Activated naive CD4-positive, alpha-beta T cell treated with anti-CD3 and anti-CD28 coated beads, Interleukin-2, amount 50 U/mL, for 72 hours (primary cell): ENCODE results near the gene NOL9. TPM values are rescaled to one million over a fixed set of nuclear protein-coding genes. Genes with fewer than 3 reads are reported as not detected.
A peak's percentile ranks its signal among the peaks of the same experiment; 100 is the strongest.
"Not testable (repeated sequence)": the region's sequence is repeated elsewhere in the genome, so short reads cannot be mapped to it uniquely, and the experiment has no call there.

Source experiments
- ATAC-seq, 2 donors: fragments of 150-1000 bp; cut with Tn5 transposase; 2 replicates each; pipeline ENCODE4 v1.10.0; 2021; ENCODE audit warnings: mild to moderate bottlenecking in 2 of 2, moderate library complexity in 2 of 2
- DNase-seq, 2 donors: peaks; one replicate each; pipeline ENCODE4 v3.0.0; 2021 to 2022; ENCODE audit warnings: low spot score in 2 of 2
- H3K27ac Mint-ChIP-seq, 2 donors: one replicate each; pipeline ENCODE4 v1.8.0; 2022; ENCODE audit warnings: mild to moderate bottlenecking in 2 of 2, mixed read lengths in 2 of 2
- H3K36me3 Mint-ChIP-seq, 2 donors: one replicate each; pipeline ENCODE4 v1.8.0; 2022; ENCODE audit warnings: mixed read lengths in 2 of 2
- H3K9me3 Mint-ChIP-seq, 2 donors: one replicate each; pipeline ENCODE4 v1.8.0; 2022; ENCODE audit warnings: mixed read lengths in 2 of 2
- total RNA-seq, 2 donors: library from RNA; stranded (reverse); gene quantifications; one replicate each; pipeline ENCODE4 v1.2.3, GENCODE V29; 2022

NOL9 gene
- total RNA-seq, 2 donors from 2014 or later, result 37.5 to 42.1 TPM

- no peak for ATAC-seq
- Mint-ChIP-seq H3K36me3 (peaks cover 9 to 13% of the 10 kb centered on the region in 2 donors), H3K27ac (peak overlapping the region; percentile 94), H3K9me3 (no peaks in the 10 kb centered on the region)
- DNase-seq, result no peak
These were observed 26.5 kb upstream of the NOL9 start for GRCh38 chr1:6580593-6581409.

- H3K36me3 Mint-ChIP-seq, result peaks cover 9 to 13% of the 10 kb centered on the region in 2 donors
- H3K9me3 Mint-ChIP-seq, result no peaks in the 10 kb centered on the region
- DNase-seq (no peak), ATAC-seq (peak in 1 of 2 donors; percentile 49)
- H3K27ac Mint-ChIP-seq, result peak overlapping the region; percentile 94 to 96
These were observed 25.8 kb upstream of the NOL9 start for GRCh38 chr1:6580119-6580592.

GRCh38 chr1:6579374-6580118 lies 25.2 kb upstream of the NOL9 start, which contains the start of gene ZBTB48:
Gene ZBTB48, plus strand, starts transcription at chr1:6579994. Its CDS starts 616 bp downstream, at chr1:6580610.
- ATAC-seq (peak; percentile 99), DNase-seq (peak; percentile 97 to 98)
- Mint-ChIP-seq H3K9me3 (no peaks in the 10 kb centered on the region), H3K27ac (peak within 1 kb of the TSS; percentile 94 to 96), H3K36me3 (peaks cover 9 to 13% of the 10 kb centered on the region in 2 donors)

DNA sequence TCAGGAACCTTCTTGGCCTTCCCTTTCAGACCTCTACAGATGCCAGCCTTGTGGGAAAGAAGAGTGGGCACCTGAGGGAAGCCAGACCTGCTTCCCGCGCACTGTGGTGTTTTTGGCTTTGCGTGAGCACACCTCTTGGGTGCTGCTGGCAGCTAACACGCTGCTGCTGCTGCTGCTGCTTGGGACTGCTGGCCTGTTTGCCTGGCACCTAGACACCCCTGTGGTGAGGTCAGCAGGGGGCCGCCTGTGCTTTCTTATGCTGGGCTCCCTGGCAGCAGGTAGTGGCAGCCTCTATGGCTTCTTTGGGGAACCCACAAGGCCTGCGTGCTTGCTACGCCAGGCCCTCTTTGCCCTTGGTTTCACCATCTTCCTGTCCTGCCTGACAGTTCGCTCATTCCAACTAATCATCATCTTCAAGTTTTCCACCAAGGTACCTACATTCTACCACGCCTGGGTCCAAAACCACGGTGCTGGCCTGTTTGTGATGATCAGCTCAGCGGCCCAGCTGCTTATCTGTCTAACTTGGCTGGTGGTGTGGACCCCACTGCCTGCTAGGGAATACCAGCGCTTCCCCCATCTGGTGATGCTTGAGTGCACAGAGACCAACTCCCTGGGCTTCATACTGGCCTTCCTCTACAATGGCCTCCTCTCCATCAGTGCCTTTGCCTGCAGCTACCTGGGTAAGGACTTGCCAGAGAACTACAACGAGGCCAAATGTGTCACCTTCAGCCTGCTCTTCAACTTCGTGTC lies 24.5 kb upstream of the NOL9 start:
- no peak for DNase-seq
- peak overlapping the region; percentile 94 to 96 for H3K27ac Mint-ChIP-seq
- ATAC-seq, result no peak
- peaks cover 9 to 13% of the 10 kb centered on the region in 2 donors for H3K36me3 Mint-ChIP-seq
- no peaks in the 10 kb centered on the region for H3K9me3 Mint-ChIP-seq

DNA sequence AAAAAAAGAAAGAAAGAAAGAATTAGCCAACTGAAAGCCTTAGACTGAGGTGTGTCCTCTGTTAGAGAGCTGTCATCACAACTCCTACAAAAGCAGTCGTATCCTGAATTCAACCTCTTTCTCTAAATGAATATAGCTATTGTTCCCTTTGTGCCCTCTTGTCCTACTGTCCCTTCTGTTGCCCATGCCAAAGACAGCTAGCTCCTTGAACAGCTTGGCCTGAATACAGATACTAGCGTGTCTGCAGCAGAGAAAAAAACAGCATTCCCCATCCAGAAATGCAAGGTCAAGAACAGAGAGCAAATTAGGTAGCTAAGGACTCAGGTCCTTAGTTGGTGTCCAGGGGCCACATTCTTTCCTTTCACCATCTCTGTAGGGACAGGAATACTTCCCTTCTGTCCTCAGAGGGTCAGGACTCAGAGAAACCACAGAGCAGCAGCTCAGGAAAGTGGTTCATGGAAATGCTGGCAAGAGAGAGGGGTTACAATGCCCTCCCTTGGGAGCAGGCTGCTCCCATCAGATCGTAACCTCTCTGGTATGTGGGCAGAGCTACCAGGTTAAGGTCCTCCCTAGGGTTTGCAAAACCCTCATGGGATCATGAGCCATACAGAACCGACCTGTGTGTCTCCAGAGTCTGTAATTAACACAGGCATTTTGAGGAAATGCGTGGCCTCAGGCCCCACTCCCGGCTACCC lies 23.7 kb upstream of the NOL9 start:
- Mint-ChIP-seq H3K9me3 (no peaks in the 10 kb centered on the region), H3K36me3 (peaks cover 9 to 13% of the 10 kb centered on the region in 2 donors), H3K27ac (no peak overlapping the region)
- ATAC-seq (no peak), DNase-seq (no peak)

DNA sequence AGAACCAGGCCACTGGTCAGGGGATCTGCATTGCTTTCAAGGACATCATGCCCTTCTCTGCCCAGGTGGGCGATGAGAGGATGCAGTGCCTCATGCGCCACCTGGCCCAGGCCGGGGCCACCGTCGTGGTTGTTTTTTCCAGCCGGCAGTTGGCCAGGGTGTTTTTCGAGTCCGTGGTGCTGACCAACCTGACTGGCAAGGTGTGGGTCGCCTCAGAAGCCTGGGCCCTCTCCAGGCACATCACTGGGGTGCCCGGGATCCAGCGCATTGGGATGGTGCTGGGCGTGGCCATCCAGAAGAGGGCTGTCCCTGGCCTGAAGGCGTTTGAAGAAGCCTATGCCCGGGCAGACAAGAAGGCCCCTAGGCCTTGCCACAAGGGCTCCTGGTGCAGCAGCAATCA lies 20.5 kb upstream of the NOL9 start:
- Mint-ChIP-seq H3K27ac (no peak overlapping the region), H3K36me3 (peaks cover 0 to 2% of the 10 kb centered on the region in 2 donors), H3K9me3 (peaks cover 0 to 5% of the 10 kb centered on the region in 2 donors)
- no peak for DNase-seq
- no peak for ATAC-seq

GRCh38 chr1:6574025-6574620 lies 19.8 kb upstream of the NOL9 start:
- no peaks in the 10 kb centered on the region for H3K36me3 Mint-ChIP-seq
- H3K27ac Mint-ChIP-seq, result no peak overlapping the region
- H3K9me3 Mint-ChIP-seq, result peaks cover 0 to 5% of the 10 kb centered on the region in 2 donors
- DNase-seq (no peak), ATAC-seq (no peak)

DNA sequence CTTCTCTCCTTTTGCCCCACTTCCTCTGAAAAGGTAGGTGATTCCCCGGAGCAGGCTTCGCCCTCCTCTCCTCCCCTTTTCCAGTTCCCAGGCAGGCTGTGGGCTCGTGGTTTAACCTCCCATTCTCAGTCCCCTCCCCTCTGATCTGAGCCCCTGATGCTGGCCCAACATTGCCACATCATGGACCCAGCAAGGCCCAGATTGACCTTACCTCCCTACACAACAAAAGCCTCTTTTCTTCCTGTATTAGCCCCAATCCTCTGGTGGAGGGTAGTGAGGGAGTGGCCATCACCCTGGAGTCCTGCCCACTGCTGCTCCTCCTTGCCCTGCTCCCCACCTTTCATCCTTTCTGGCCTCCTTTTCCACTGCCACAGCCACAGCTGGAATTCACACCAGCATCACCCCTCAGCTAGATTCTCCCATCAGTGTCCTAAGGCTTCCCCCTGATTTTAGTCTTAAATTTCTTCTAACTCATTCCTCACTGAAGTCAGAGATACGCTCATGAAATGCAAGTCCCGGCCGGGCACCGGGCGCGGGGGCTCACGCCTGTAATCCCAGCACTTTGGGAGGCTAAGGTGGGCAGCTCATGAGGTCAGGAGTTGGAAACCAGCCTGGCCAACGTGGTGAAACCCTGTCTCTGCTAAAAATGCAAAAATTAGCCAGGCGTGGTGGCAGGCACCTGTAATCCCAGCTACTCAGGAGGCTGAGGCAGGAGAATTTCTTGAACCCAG lies 18.5 kb upstream of the NOL9 start:
- ATAC-seq (no peak), DNase-seq (no peak)
- Mint-ChIP-seq H3K9me3 (peaks cover 0 to 5% of the 10 kb centered on the region in 2 donors), H3K27ac (peak overlapping the region; percentile 19 to 64), H3K36me3 (no peaks in the 10 kb centered on the region)

DNA sequence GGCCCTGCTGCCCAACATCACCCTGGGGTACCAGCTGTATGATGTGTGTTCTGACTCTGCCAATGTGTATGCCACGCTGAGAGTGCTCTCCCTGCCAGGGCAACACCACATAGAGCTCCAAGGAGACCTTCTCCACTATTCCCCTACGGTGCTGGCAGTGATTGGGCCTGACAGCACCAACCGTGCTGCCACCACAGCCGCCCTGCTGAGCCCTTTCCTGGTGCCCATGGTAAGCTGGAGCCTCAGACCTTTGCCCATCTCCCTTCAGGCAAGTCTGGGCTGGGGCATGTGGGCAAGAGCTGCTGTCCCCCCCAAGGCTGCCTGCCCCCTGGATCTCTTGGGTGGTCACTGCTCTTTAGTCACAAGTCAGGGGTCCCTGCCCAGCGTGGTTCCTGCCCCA lies 16.7 kb upstream of the NOL9 start:
- ATAC-seq (no peak), DNase-seq (no peak)
- Mint-ChIP-seq H3K36me3 (no peaks in the 10 kb centered on the region), H3K27ac (no peak overlapping the region), H3K9me3 (peaks cover 0 to 5% of the 10 kb centered on the region in 2 donors)

DNA sequence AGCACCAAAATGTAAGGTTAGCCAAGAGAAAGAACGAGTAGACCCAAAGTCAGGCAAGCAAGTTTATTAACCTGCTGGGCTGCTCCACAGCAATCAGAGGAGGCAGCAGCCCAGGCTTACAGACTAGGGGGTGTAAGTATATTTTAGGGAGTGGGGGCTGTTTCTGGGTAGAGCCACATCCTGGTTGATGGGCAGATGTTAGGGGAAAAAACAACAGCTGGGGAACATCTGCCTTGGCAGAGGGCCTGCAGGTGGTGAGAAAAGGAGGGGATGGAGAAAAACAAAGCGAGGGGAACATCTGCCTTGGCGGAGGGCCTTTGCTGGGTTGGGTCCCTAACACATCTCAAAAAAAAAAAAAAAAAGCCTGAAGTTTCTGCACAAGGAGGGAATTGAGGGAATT lies 15.8 kb upstream of the NOL9 start:
- ATAC-seq, result no peak
- Mint-ChIP-seq H3K27ac (no peak overlapping the region), H3K9me3 (peaks cover 0 to 5% of the 10 kb centered on the region in 2 donors), H3K36me3 (no peaks in the 10 kb centered on the region)
- DNase-seq, result no peak

- ATAC-seq (no peak), DNase-seq (no peak)
- Mint-ChIP-seq H3K27ac (no peak overlapping the region), H3K9me3 (peaks cover 0 to 5% of the 10 kb centered on the region in 2 donors), H3K36me3 (no peaks in the 10 kb centered on the region)
These were observed 14.7 kb upstream of the NOL9 start for GRCh38 chr1:6569033-6569432.

DNA sequence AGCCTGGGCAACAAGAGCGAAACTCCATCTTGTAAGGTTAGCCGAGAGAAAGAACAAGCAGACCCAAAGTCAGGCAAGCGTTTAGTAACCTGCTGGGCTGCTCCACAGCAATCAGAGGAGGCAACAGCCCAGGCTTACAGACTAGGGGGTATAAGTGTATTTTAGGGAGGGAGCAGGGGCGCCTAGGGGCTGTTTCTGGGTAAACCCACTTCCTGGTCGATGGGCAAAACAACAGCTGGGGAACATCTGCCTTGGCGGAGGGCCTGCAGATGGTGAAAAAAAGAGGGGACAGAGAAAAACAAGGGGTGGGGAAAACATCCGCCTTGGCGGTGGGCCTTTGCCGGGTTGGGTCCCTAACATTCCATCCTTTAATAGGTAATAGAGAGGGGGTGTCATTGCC lies 6.0 kb upstream of the NOL9 start:
- H3K27ac Mint-ChIP-seq, result peak overlapping the region in 1 of 2 donors; percentile 57
- no peaks in the 10 kb centered on the region for H3K36me3 Mint-ChIP-seq
- no peaks in the 10 kb centered on the region for H3K9me3 Mint-ChIP-seq
- ATAC-seq (no peak), DNase-seq (no peak)

DNA sequence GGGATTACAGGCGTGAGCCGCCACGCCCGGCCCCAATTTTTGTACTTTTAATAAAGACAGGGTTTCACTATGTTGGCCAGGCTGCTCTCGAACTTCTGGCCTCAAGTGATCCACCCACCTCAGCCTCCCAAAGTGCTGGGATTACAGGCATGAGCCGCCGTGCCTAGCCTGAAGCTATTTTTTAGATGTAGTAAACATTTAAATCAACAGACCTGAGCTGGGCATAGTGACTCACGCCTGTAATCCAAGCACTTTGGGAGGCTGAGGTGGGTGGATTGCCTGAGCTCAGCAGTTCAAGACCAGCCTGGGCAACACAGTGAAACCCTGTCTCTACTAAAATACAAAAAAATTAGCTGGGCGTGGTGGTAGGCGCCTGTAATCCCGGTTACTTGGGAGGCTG lies 4.8 kb upstream of the NOL9 start:
- not testable (repeated sequence) for H3K9me3 Mint-ChIP-seq, H3K27ac Mint-ChIP-seq, ATAC-seq

GRCh38 chr1:6557597-6557996 lies 3.3 kb upstream of the NOL9 start:
- DNase-seq, result no peak
- ATAC-seq, result no peak
- Mint-ChIP-seq H3K9me3 (no peaks in the 10 kb centered on the region), H3K27ac (no peak overlapping the region), H3K36me3 (no peaks in the 10 kb centered on the region)

More for the DNA sequence above, 4.8 kb upstream of the NOL9 start:
- DNase-seq, H3K36me3 Mint-ChIP-seq: not testable (repeated sequence)
